GM12878 (cell line): Measurements from ENCODE around the gene KRT81. TPM values are rescaled to one million over a fixed set of nuclear protein-coding genes. Genes with fewer than 3 reads are reported as not detected.

ENCODE experiments used
- ATAC-seq: fragments of 200-7000 bp; cut with Tn5 transposase; 3 replicates; pipeline ENCODE4 v1.9.1; 2020; ENCODE audit warnings: mild to moderate bottlenecking, moderate library complexity
- BruUV-seq: library from RNA; stranded (reverse); fragments of 400-500 nt; replicated peaks from 2 replicates; lab custom pipeline; 2021; lab: Mats Ljungman, UMichigan
- CTCF ChIA-PET: fragments of 300-600 bp; sonication (Branson Sonifier 250); formaldehyde crosslinking; extraction: SDS; loops from one replicate; lab custom pipeline; 2021; ENCODE audit warnings: inconsistent platforms; lab: Yijun Ruan, JAX
- POLR2A ChIA-PET: fragments of 350-600 bp; formaldehyde crosslinking; extraction: SDS; loops from one replicate; lab custom pipeline; 2021; ENCODE audit warnings: inconsistent platforms; lab: Charles Lee
- RAD21 ChIA-PET: fragments of 300-600 bp; sonication (Branson Sonifier 250); formaldehyde crosslinking; loops from one replicate; lab custom pipeline; 2023; ENCODE audit warnings: antibody characterized with exemption; ENCODE audit not compliant: unreplicated experiment; lab: Charles Lee
- SMC1A ChIA-PET: fragments of 300-600 bp; sonication (Branson Sonifier 250); formaldehyde crosslinking; loops from one replicate; lab custom pipeline; 2023; ENCODE audit not compliant: unreplicated experiment, uncharacterized antibody; lab: Charles Lee
- DNase-seq: peaks from one replicate; pipeline ENCODE4 v3.0.0-alpha.2; 2011; ENCODE audit warnings: low read depth, low spot score
- FAIRE-seq: peaks from 3 replicates; lab custom pipeline; 2011; peaks lifted over from hg19 to GRCh38; lab: Jason Lieb, UNC
- H2AFZ ChIP-seq: 2 replicates; pipeline ENCODE4 v1.6.0; 2011; ENCODE audit warnings: low read depth, low read length, control low read depth; ENCODE audit not compliant: control insufficient read depth
- H3K27ac ChIP-seq: 2 replicates; pipeline ENCODE4 v1.5.1; 2011; ENCODE audit warnings: control low read depth; ENCODE audit not compliant: control insufficient read depth, insufficient read depth
- H3K27me3 ChIP-seq, 2 experiments: replicated peaks in 1 of 2; 2 replicates each; pipeline versions ENCODE4 v1.6.0 to v1.6.1; 2011; ENCODE audit warnings: low read length in 1 of 2; ENCODE audit not compliant: control insufficient read depth in 2 of 2, insufficient read depth in 2 of 2
- H3K36me3 ChIP-seq, 2 experiments: 2 replicates each; pipeline ENCODE4 v1.5.1; 2011; ENCODE audit warnings: low read length in 1 of 2; ENCODE audit not compliant: control insufficient read depth in 2 of 2, insufficient read depth in 2 of 2
- H3K4me1 ChIP-seq: 2 replicates; pipeline ENCODE4 v1.6.1; 2011; ENCODE audit warnings: mild to moderate bottlenecking, low read length, moderate library complexity, mixed read lengths; ENCODE audit not compliant: control insufficient read depth, insufficient read depth
- H3K4me2 ChIP-seq: 2 replicates; pipeline ENCODE4 v1.6.0; 2011; ENCODE audit warnings: control low read depth; ENCODE audit not compliant: control insufficient read depth, insufficient read depth
- H3K4me3 ChIP-seq: fragments of 200-600 bp; sonication (generic); 2 replicates; pipeline ENCODE4 v1.5.1; 2016
- H3K79me2 ChIP-seq: 2 replicates; pipeline ENCODE4 v1.6.0; 2011; ENCODE audit warnings: low read length; ENCODE audit not compliant: control insufficient read depth, insufficient read depth
- H3K9ac ChIP-seq: 2 replicates; pipeline ENCODE4 v1.8.0; 2011; ENCODE audit warnings: low read length, control low read depth, mixed read lengths; ENCODE audit not compliant: control insufficient read depth, insufficient read depth
- H3K9me3 ChIP-seq: replicated peaks from 3 replicates; pipeline ENCODE4 v1.5.1; 2011; ENCODE audit warnings: mild to moderate bottlenecking, low read length; ENCODE audit not compliant: control insufficient read depth, insufficient read depth
- H4K20me1 ChIP-seq: 2 replicates; pipeline ENCODE4 v1.6.0; 2011; ENCODE audit not compliant: control insufficient read depth, insufficient read depth
- PKNOX1 ChIP-seq: fragments of 450-650 bp; IDR thresholded peaks from 2 replicates; pipeline ENCODE4 v1.6.1; 2016; ENCODE audit warnings: mild to moderate bottlenecking
- RCOR1 ChIP-seq: conservative IDR thresholded peaks from 2 replicates; pipeline ENCODE4 v1.6.1; 2012; ENCODE audit warnings: low read depth, low read length, improper control_type of control experiment
- RELB ChIP-seq: fragments of 450-650 bp; IDR thresholded peaks from 2 replicates; pipeline ENCODE4 v1.6.1; 2017; ENCODE audit warnings: low read depth, mild to moderate bottlenecking, moderate library complexity
- RUNX3 ChIP-seq: IDR thresholded peaks from 2 replicates; pipeline ENCODE4 v1.6.1; 2012; ENCODE audit warnings: low read length, inconsistent platforms
- SMAD5 ChIP-seq: IDR thresholded peaks from 2 replicates; pipeline ENCODE4 v1.6.1; 2016; ENCODE audit warnings: antibody characterized with exemption, low read depth
- ZBTB4 ChIP-seq: fragments of 450-650 bp; formaldehyde crosslinking; IDR thresholded peaks from 2 replicates; pipeline ENCODE4 v1.4.0; 2022; ENCODE audit warnings: mild to moderate bottlenecking, moderate library complexity
- ZNF207 ChIP-seq: fragments of 450-650 bp; IDR thresholded peaks from 2 replicates; pipeline ENCODE4 v1.6.1; 2014; ENCODE audit warnings: antibody characterized with exemption, mild to moderate bottlenecking, borderline replicate concordance
- ZSCAN29 ChIP-seq: fragments of 450-650 bp; IDR thresholded peaks from 2 replicates; pipeline ENCODE4 v1.6.1; 2017; ENCODE audit warnings: mild to moderate bottlenecking, moderate library complexity
- WGBS: methylation state at CpG from one replicate; pipeline ENCODE4 v1.1.6; 2016; ENCODE audit warnings: low lambda C conversion rate; ENCODE audit not compliant: insufficient replicate concordance, insufficient coverage; ENCODE audit errors: missing lambda C conversion rate; 5-methylcytosine and 5-hydroxymethylcytosine counted together
- in situ Hi-C: fragments of 300-500 bp; cut with MboI; formaldehyde crosslinking; loops from 9 replicates; pipeline ENCODE4 v1.14.3; 2018; ENCODE audit warnings: mixed read lengths
- intact Hi-C: fragments of 100-400 bp; cut with micrococcal nuclease; formaldehyde crosslinking; loops from one replicate; pipeline ENCODE4 v1.14.2; 2022; ENCODE audit not compliant: unreplicated experiment
- polyA plus RNA-seq, 11 experiments: library from polyadenylated mRNA; depleted of rRNA in 4 of 11; unstranded in 6 of 11; stranded (reverse) in 5 of 11; fragments of >200 nt; fragmentation: Nextera tagmentation in 4 of 11; fragmentation: Illumina TruSeq in 1 of 11; extraction: Ambion mirVana in 4 of 11; extraction: Trizol in 1 of 11; gene quantifications; 1 replicate in 1 of 11; 2 replicates in 10 of 11; pipeline versions ENCODE4 v1.2.1 to v1.2.3, GENCODE V29; 2011 to 2016; ENCODE audit warnings: inconsistent platforms in 2 of 11, missing spikeins in 2 of 11, low read depth in 1 of 11
- total RNA-seq, 4 experiments: library from RNA; depleted of rRNA in 3 of 4; stranded (reverse); fragments of >200 nt in 3 of 4; fragmentation: Illumina TruSeq in 1 of 4; extraction: Trizol in 1 of 4; gene quantifications; 2 replicates each; pipeline versions ENCODE4 v1.2.1 to v1.2.3, GENCODE V29; 2013 to 2021

KRT81 gene
- total and polyA plus RNA-seq, 10 of the 15 experiments (the other 5 are each of a cell fraction or from before 2014, with no cell fraction given): 0.05 to 0.15 TPM; not detected in 8

GRCh38 chr12:52308806-52309425 is 17.6 kb upstream of the KRT81 start (continued):
- TF ChIP-seq RELB (no peak), SMAD5 (no peak), ZSCAN29 (no peak), ZNF207 (no peak), RUNX3 (no peak)

GRCh38 chr12:52307836-52308805 is 16.8 kb upstream of the KRT81 start:
- intact Hi-C loops: no loop called here
- peak; percentile 70 for ATAC-seq
- CTCF ChIA-PET: interaction anchor here (0.7 to 2.3 kb wide), 9 partner anchors 11 to 122 kb away, joined by 3 to 10 read pairs (median 4); no protein-coding TSS in a partner anchor
- H3K36me3 ChIP-seq: no peaks in the 10 kb centered on the region
- peak overlapping the region; percentile 59; the same call in 1 of the 2 replicates for H3K4me2 ChIP-seq
- POLR2A ChIA-PET: interaction anchor here (0.6 kb wide), 1 partner anchor 410 kb away, joined by 4 read pairs; no protein-coding TSS in a partner anchor
- WGBS: 9% methylated on average over 54 of the region's 71 CpGs
- H3K27me3 ChIP-seq: peaks cover 13 to 18% of the 10 kb centered on the region in 2 experiments; a peak in 3 of 4 replicates
- SMC1A ChIA-PET: no interaction called here
- no peak overlapping the region for H3K27ac ChIP-seq
- no TSS peak for BruUV-seq
- RAD21 ChIA-PET: interaction anchor here (1.2 kb wide), 1 partner anchor 152 kb away, joined by 3 read pairs; no protein-coding TSS in a partner anchor
- no peak overlapping the region for H3K4me3 ChIP-seq
- in situ Hi-C loops: no loop called here
- no peaks in the 10 kb centered on the region for H3K79me2 ChIP-seq
- FAIRE-seq: no peak
- no peak for TF ChIP-seq RCOR1
- no peak for TF ChIP-seq ZBTB4 (CRISPR knock-in tag)
- TF ChIP-seq PKNOX1: 0 out of 2 replicates have a peak, but pooled peaks have one; percentile 14
- no peak for DNase-seq
- no peaks in the 10 kb centered on the region for H3K9me3 ChIP-seq
- H3K4me1 ChIP-seq: peaks cover 9% of the 10 kb centered on the region
- no peaks in the 10 kb centered on the region for H4K20me1 ChIP-seq
- no peak overlapping the region for H3K9ac ChIP-seq
- no peak overlapping the region; the same call in 1 of the 2 replicates for H2AFZ ChIP-seq
